Stimulated activated CD8-positive, alpha-beta memory T cell treated with anti-CD3 and anti-CD28 coated beads, Interleukin-7, amount 100 ng/mL, for 24 hours (primary cell): Measurements from ENCODE around the gene RUVBL1.

Experiments used
- DNase-seq: peaks from one replicate; pipeline ENCODE4 v3.0.0-alpha.2; 2020; ENCODE audit warnings: low read depth

The RUVBL1 gene

DNA sequence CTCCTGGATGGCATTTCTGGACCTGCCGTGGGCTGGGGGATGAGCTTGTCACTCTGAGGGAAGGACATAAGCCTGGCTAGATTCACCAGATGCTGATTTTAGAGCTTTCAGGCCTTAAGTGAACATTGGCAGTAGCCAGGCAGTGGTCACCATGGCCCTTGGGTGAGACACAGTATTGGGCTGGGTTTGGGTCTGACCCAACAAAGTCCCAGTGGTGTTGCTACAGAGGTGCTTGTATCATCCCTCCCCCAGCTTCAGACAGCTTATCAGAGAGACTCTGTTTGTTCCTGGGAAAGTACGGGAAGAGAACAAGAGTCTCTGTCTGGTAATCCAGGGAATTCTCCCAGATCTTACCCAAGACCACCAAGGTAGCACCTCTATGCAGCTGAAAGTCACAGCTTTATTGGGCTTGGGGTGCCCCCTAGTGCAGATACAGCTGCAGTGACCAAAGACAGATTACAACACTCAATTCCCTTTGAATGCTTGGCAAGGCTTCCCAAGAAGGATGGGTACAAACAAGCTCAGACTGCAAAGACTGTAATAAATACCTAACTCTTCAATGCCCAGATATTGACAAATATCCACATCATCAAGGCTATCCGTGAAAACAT is 9.8 kb upstream of the RUVBL1 start:
- no peak for DNase-seq

DNA sequence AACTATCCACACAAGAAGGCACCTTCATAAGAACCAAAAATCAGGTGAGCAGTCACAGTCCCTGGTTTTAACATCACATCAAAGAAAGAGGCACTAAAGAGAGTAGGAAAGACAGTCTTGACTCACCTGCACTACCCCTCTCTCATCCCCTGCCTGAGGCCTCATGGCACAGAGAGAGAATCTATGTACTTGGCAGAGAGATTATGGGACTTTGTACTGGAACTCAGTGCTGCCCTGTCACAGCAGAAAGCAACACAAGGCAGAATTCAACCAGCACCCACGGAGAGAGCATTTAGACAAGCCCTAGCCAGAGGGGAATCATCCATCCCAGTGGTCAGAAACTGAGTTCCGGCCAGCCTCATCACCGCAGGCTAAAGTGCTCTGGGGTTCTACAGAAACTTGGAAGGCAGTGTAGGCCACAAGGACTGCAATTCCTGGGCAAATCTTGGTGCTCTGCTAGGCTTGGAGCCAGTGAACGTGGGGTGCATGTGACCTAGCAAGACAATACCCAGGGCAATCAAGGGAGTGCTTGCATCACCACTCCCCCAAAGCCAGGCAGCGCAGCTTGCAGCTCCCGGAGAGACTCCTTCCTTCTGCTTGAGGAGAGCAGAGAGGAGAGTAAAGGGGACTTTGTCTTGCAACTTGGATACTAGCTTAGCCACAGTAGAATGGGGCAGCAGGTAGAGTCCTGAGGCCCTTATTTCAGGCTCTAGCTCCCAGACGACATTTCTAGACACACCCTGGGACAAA is 8.5 kb upstream of the RUVBL1 start:
- no peak for DNase-seq

DNA sequence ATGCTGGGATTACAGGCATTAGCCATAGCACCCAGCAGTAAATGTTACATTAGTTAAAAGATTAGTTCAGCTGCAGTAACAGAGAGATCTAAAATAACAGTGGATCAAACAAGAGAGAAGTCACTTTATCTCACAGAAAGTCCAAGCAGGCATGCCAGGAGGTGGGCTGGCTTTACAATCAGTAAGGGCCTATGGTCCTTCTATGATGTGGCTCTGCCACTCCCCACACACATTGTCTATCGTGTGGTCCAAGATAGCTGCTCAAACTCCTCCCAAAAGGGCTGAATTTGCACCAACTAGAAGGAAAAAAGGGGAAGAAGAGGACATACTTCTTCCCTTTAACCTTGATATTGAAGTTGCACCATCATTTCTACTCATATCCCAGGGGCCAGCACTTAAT is 4.6 kb upstream of the RUVBL1 start:
- DNase-seq, result no peak

DNA sequence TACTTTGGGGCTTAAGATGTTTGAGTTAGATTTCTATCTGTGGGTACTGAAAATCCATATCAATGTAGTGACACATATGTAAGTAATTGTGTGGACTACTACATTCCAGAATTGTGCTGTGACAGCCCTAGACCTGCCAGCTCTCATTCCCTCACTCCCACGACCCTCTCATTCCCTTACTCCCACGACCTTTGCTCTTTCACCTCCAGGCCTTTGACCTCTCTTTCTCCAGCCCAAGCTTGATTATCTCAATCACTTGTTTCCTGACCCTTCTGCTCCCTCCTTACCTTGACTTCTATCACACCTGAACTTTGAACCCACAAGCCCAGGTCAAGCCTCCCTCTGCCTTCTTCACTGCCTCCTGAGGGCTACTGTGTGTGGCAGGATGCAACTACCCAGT is 3.6 kb upstream of the RUVBL1 start:
- DNase-seq, result no peak

DNA sequence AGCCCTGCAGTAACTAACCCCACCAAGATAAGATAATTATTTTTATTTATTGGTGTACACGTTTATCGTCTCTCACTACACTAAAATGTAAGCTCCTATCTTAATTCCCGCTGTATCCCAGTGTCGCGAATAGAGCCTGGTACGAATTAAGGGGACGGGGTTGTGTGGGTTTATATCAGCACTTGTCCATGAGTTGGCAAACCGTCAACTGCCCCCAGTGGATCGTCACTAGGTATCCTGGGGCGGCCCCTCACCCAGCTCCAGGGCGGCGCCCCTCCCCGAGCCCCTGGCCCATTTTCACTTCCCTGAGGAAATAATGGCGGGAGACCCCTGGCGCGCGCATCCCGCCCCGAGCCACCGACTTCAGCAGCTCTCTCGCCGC is 465 bp downstream of the RUVBL1 start:
- DNase-seq, result no peak

DNA sequence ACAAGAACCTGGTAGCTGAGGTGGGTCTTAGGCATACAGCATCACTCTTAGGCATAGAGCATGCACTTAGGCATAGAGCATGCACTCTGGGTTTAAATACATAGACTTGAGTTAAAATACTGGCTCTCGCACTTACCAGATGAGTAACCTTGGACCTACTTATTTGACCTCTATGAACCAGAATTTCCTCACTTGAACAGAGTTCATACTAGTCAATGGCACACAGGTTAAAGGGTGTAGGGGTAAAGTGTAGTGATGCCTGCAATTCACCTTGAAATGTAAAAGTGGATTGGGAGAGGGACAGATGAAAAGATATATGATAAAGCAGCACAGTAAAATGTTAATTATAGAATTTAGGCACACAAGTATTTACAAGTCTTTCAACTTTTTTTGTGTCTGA is 1.6 kb downstream of the RUVBL1 start:
- DNase-seq, result no peak

DNA sequence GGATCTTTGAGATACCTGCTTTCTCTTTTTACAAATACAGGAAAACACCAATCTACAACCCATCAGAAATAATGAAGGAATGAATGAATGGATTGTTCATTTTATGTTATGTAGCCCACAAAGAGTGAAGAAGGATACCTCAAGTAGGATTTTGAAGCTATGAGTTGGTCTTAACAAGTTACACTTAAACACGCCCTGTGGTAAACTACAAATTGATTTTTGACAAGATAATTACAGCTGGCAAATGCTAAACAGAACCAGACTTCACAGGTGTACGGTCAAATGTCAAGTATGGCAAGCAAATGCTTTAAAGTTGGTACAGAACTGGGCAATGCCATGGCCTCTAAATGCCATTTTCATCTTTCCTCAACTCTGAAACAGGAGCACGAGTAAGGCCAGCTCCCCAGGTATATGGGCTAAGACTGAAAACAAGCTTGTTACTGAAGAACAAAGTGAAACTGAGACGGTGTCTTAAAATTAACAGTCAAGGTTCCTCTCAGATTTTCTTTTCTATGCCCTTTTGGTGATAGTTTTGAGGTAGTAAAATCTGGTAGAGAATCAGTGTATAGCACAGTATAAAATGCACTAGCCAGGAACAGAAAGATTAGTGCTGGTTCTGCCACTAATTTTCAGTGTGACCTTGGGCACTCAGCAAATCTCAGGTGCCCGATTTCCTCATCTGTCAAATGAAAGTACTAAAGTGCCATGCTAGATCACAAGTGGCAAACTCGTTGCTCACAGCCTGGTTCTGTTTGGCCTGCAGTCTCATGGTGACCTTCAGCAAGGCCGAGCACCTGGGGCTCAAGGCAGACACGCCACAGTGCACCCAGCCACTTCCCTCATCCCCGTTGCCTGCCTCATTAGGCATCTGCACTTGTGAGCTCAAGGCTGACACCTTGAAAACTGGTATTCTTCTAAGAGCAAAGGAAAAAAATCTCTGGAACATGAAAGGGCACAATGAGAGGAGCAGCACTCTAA is 9.5 kb downstream of the RUVBL1 start:
- DNase-seq, result no peak

DNA sequence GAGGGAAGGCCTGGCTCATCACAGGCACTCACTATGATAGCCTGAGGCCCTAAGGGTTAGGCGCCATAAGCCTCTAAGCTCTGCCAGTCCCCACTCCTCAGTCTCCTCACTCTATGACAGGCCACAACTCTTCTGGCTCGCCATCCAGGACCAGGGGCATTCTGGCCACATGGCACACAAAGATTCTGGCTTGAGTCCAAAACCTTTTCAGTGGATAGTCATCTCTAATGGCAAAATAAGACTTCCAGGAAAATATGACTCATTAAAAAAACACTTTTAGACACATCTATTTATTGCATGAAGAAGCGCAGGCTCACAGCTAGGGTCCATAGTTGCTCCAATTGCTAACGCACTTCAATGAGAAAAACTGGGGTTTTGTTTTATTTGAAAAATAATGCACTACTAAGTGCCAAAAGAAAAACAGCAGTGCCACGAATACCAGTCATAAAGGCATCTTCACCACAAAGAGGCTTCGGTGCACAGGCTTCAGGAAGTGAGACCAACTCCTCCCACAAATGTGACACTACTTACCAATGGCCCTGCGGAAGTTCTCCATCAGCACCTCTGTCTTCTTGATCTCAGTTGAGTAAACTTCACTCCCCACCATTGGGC is 11.1 kb downstream of the RUVBL1 start:
- DNase-seq, result no peak

DNA sequence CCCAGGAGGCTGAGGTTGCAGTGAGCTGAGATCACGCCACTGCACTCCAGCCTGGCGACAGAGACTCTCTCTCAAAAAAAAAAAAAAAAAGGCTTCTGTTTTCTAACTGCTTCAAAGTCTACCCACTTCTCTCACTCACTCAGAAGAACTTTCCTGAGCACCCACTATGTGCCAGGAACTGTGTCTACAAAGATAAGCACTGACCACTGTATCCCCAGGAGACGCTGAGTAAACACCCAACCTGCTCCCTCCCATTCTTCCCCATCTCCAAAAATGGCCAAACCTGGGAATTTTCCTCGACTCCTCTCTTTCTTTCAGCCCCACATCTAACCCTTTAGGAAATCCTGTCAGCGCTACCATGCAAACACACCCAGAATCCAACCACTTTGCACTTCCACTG is 12.5 kb downstream of the RUVBL1 start:
- DNase-seq, result no peak

DNA sequence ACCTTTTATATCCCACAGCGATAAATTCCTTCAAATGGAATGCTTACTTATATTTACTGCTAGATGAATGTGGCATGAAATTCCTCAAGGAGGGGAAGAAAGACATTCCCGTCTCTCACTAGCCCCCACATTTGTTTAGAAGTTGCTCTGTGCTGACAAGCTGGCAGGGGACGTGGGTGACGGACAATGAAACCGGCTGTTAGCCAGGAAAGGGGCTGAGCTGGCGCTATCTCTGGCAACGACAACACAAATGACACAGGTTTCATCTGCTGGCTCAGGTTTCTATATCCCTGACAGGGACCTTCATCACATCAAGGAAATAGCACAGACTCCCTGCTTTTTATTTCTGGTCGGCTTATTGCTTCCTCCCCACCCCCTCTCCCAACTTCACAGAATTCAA is 15.8 kb downstream of the RUVBL1 start:
- DNase-seq, result no peak

DNA sequence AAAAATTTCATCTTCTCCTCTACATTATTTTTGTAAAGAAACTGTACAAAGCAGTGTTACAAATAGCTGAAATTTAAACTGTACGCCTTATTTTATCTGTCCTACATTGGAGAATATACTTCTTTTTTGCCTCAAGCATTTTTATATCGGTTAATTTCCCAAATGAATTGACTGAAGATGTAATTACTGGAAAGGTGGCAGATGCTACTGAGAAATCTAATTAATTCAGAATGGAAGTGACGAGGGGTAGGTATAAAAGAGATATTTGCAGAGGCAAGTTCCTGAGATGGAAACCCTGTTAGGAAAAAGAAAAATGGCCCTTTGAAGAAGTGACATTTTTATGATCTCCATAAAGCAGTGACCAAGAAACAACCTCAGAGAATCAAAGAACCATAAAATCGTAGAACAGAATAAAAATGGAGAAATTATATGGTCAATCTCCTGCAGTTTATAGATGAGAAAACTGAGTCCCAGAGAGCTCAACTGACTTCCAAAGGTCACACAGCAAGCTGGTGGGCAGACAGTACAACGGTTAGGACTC is 20.4 kb downstream of the RUVBL1 start:
- DNase-seq, result no peak

DNA sequence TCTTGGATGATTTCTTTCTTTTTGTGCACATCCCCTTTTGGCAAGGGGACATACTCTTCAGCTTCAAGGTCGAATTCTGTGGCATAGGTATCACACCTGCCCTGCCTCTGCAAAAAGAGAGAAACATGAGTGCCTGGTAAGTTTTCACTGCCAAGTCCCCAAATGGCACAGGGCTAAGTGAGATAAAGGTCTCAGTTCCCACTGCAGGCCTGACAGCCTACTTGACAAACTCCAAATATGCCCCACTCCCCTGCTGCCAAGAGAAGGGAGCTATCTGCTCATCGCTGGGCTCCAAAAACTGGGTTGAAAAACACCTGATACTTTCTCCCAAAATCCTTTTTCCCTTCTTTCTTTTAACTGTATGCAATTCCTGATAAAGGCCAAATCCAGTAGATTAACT is 23.0 kb downstream of the RUVBL1 start:
- no peak for DNase-seq

DNA sequence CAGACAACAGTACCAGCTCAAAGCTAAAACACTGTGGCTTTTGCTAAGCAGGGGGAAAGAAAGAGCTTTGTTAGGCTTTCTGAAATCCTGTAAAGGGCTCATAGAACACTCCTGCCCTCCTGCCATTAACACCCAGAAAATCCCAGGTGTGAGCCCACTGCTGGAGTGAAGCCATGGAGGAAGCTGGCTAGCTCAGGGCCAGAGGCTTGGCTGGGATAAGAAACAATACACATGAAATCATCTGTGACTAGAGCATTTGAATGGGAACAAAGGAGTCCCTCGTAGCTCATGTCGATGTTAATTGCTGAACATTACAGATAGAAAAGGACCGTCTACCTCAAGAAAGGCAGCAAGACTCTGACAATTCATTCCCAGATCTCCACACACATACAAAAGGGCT is 23.5 kb downstream of the RUVBL1 start:
- DNase-seq, result no peak

DNA sequence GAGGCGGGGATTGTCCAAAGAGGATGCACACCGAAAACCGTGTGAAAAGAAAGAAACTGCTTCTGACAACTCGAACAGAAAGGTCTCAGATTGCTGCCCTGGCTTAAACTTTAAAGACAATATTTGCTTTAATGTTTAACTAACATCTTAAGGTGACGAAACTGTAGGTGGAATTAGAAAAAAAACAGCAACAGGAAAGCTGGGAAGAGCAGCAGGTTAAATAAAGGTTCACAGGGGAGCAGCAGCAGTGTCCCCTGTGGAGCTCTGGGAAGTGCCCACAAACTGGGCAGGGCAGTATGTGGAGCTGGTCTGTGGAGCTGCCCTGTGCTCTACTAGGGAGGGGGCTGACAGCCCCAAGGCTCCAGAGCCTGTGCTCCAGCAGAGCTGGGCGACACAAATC is 25.4 kb downstream of the RUVBL1 start:
- no peak for DNase-seq

DNA sequence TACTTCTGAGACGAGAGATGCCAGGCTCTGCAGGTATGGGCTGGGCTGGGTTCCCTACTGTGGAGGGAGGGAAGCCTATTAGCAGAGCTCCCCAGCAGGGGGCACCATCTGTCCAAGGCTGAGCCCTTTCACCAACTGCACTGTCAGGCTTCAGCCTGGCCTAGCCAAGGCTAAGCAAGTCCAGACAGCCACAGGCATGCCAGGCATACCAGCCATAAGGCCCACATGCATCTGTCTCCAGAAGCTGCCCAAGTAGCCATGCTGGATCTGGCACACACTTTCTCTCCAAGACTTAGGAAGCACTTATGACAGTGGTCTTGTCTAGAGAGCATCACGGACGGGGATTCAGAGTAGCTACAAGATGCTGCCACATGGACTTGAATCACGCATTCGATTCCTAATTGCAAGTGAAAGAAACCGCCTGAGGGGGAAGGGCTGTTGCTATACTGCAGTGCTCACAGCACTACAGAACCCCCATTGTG is 28.3 kb downstream of the RUVBL1 start:
- peak; percentile 63 for DNase-seq

DNA sequence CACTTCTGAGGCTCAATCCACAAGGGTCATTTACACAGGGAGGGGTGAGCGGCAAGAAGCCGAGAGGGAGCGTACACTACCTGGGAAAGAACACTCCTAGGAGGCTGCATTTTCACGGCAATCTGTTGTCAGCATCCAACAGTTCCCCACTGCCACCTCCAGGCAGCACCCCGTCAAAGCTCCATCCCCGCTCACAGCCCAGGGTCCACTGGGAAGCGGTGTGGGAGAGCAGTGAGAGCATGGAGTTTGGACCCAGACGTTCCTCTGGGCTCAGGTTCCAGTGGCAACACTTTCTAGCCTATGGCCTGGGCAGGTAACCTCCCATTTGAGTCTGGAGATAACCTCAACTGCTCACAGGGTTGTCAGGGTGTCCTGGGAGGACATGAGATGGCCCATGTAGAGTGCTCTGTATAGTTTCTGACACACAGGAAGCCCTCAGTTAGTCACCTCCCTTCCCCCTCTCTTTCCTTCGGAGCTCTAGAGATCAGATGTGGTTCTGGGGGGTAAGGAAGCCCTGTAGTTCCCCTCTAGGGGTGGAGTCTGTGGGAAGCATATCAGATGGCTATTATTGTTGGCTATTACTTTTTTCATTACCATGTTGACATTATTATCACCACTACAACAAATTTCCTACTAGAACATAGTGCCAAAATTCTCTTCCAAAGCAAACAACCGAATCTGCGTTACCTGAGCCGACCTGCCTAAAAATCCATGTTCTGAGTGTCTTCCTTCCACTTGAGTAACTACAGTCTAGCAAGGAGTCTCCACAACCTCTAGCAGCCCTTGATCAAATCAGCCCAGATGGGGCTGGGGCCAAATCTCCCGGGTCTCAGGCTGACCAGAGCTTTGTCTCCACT is 29.1 kb downstream of the RUVBL1 start:
- no peak for DNase-seq

DNA sequence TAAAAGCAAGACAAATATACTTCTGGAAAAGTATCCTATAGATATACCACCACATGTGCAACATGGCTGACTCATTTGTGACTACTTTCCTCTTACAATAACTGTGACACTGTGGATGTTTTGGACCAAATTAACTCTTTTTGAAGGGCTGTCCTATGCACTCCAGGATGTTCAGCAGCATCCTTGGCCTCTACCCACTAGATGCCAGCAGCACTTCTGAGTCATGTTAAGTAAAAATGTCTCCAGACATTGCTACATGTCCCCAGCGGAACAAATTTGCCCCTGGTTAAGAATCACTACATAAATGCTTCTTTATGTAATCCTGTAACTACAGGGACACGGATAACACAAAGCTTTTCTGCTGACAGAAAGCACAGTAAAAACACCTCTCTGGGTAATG is 32.0 kb downstream of the RUVBL1 start:
- no peak for DNase-seq

DNA sequence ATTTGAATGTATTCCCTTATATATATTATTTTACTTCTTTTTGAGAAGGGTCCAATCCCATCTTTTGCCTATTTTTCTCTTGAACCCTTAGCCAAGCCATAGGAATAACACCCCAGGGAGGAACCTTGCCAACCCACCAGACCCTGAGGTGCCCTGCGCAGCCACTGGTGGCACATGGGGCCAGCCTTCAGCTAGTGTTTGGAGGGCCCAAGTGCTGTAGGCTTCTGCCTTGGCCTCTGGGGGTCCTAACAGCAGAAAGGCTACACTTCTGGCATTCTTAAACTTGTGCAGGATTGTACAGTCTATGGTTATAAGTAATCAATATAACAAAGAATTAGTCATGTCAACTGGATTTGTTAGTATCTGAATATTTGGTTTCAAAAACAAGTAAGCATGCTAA is 34.5 kb downstream of the RUVBL1 start:
- no peak for DNase-seq

DNA sequence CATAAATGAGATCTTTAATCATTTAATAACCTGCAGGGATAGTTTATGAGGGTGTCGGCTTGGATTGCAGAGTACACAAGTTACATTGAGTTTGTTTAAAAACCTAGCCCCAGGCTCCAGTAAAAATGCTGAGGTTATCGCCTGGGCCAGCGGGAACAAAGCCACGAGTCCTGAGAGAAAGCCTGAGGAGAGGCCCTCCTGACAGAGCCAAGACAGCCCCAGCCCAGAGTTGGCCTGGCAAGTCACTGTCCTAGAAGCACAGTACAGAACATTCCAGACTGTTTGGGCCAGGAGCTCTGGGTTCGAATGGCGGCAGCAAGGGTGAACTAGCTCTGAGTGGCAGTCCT is 39.0 kb downstream of the RUVBL1 start:
- no peak for DNase-seq

DNA sequence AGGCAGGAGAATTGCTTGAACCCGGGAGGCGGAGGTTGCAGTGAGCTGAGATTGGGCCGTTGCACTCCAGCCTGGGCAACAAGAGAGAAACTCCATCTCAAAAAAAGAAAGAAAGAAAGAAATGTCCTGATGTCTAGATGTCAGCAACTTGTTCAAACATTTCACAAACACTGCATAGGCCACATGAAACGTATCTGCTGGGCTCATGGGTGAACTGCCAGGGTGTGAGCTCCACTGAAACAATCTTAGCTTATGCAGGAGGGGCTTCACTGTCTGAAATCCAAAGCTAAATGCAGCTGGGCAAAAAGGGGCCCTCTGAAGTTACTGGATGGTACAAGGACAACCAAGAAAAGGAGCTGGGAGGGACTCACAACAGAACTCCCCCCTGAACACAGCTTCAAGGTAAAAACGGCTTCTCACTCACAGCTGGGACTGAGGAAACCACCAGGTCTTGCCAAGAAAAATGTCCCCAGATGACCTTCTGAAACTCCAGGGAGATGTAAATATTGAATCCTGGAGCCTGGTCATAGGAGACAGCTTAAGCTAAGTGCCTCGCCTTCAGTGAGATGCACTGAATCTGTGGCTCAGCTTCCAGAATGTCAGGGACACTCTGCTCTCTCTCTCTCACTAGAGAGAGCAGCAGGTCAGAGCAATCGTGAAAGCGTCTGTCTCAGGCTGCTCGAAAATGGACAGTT is 39.5 kb downstream of the RUVBL1 start:
- no peak for DNase-seq

DNA sequence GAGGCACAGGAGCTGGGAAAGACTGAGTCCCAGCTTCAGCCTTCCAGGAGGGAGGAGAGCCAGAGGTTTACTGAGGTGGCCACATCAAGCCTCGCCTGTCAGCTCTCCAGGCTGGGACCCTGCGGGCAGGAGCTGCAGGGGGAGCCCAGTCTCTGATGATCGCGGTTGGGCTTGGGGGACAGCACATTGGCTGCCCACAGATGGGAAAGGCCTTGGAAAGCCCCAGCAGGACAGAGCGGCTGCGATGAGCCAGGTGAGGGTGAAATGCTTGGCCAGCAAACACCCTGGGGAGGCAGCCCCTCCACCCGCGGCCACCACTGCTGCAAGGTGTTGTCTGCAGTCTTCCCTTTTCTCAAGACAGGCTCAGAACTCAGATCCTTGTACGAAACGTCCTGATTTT is 40.2 kb downstream of the RUVBL1 start:
- no peak for DNase-seq
